Epithelial cell of esophagus (primary cell): ENCODE results near the gene NLRP5.
"Not testable (repeated sequence)": the region's sequence is repeated elsewhere in the genome, so short reads cannot be mapped to it uniquely, and the experiment has no call there.

ENCODE experiments used
- DNase-seq: peaks from one replicate; pipeline ENCODE4 v3.0.0; 2010; ENCODE audit warnings: low read depth
- H3K4me3 ChIP-seq: 2 replicates; pipeline ENCODE4 v1.5.1; 2011; ENCODE audit warnings: mild to moderate bottlenecking, low read length, control low read depth
- CTCF ChIP-seq: IDR thresholded peaks from 2 replicates; pipeline ENCODE4 v1.5.1; 2011; ENCODE audit warnings: low read depth, mild to moderate bottlenecking, low read length, control low read depth, inconsistent platforms; ENCODE audit not compliant: insufficient read depth; ENCODE audit errors: missing control alignments

NLRP5 gene

GRCh38 chr19:56014765-56015164 lies 28.2 kb downstream of the NLRP5 start:
- no peak overlapping the region for H3K4me3 ChIP-seq
- no peak for TF ChIP-seq CTCF
- DNase-seq: no peak

- no peak for DNase-seq
- no peak overlapping the region for H3K4me3 ChIP-seq
- TF ChIP-seq CTCF: no peak
Observed at GRCh38 chr19:56015756-56016155, 29.2 kb downstream of the NLRP5 start.

GRCh38 chr19:56019325-56019724 lies 32.8 kb downstream of the NLRP5 start:
- not testable (repeated sequence) for DNase-seq, H3K4me3 ChIP-seq

- DNase-seq, H3K4me3 ChIP-seq: not testable (repeated sequence)
Observed at GRCh38 chr19:56020355-56020975, 33.9 kb downstream of the NLRP5 start.

GRCh38 chr19:56026769-56027168 lies 40.2 kb downstream of the NLRP5 start:
- no peak overlapping the region for H3K4me3 ChIP-seq
- TF ChIP-seq CTCF: no peak
- DNase-seq: no peak

- TF ChIP-seq CTCF: no peak
Observed at GRCh38 chr19:56053596-56053995, 67.0 kb downstream of the NLRP5 start.

GRCh38 chr19:56066152-56067023 lies 79.8 kb downstream of the NLRP5 start:
- no peak overlapping the region for H3K4me3 ChIP-seq
- TF ChIP-seq CTCF: peak; percentile 81
- DNase-seq: peak; percentile 48

More at GRCh38 chr19:56053596-56053995, 67.0 kb downstream of the NLRP5 start:
- H3K4me3 ChIP-seq: no peak overlapping the region
- no peak for DNase-seq

- DNase-seq: no peak
- no peak for TF ChIP-seq CTCF
- H3K4me3 ChIP-seq: no peak overlapping the region
Observed at GRCh38 chr19:56069642-56070041, 83.1 kb downstream of the NLRP5 start.
